GM06990 (cell line): ENCODE measurements around the gene OR5K1.

Source experiments
- DNase-seq: peaks from one replicate; pipeline ENCODE4 v3.0.0-alpha.2; 2011; ENCODE audit not compliant: insufficient read length; ENCODE audit errors: extremely low read depth
- H3K27me3 ChIP-seq: replicated peaks from 2 replicates; pipeline ENCODE4 v1.6.0; 2011; ENCODE audit warnings: low read length; ENCODE audit not compliant: control insufficient read depth, insufficient read depth
- H3K36me3 ChIP-seq: 2 replicates; pipeline ENCODE4 v1.5.1; 2011; ENCODE audit warnings: low read length; ENCODE audit not compliant: control insufficient read depth, insufficient read depth
- H3K4me3 ChIP-seq: replicated peaks from 2 replicates; pipeline ENCODE4 v1.5.1; 2011; ENCODE audit warnings: low read depth, mild to moderate bottlenecking, control low read depth, low read length
- TF ChIP-seq, protein P1 (sequence below): IDR thresholded peaks from 2 replicates; pipeline ENCODE4 v1.5.1; 2011; ENCODE audit warnings: low read length, control low read depth, mild to moderate bottlenecking, inconsistent platforms; ENCODE audit not compliant: insufficient read depth, poor library complexity, severe bottlenecking

Gene OR5K1

GRCh38 chr3:98449606-98450193 lies 13.3 kb upstream of the OR5K1 start:
- TF ChIP-seq, protein P1, sequence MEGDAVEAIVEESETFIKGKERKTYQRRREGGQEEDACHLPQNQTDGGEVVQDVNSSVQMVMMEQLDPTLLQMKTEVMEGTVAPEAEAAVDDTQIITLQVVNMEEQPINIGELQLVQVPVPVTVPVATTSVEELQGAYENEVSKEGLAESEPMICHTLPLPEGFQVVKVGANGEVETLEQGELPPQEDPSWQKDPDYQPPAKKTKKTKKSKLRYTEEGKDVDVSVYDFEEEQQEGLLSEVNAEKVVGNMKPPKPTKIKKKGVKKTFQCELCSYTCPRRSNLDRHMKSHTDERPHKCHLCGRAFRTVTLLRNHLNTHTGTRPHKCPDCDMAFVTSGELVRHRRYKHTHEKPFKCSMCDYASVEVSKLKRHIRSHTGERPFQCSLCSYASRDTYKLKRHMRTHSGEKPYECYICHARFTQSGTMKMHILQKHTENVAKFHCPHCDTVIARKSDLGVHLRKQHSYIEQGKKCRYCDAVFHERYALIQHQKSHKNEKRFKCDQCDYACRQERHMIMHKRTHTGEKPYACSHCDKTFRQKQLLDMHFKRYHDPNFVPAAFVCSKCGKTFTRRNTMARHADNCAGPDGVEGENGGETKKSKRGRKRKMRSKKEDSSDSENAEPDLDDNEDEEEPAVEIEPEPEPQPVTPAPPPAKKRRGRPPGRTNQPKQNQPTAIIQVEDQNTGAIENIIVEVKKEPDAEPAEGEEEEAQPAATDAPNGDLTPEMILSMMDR, result no peak
- H3K27me3 ChIP-seq, result no peaks in the 10 kb centered on the region
- H3K4me3 ChIP-seq, result no peak overlapping the region
- no peaks in the 10 kb centered on the region for H3K36me3 ChIP-seq
- no peak for DNase-seq

GRCh38 chr3:98450372-98450771 lies 12.6 kb upstream of the OR5K1 start:
- TF ChIP-seq, protein P1, result no peak
- Histone ChIP-seq H3K27me3 (no peaks in the 10 kb centered on the region), H3K4me3 (no peak overlapping the region), H3K36me3 (no peaks in the 10 kb centered on the region)
- no peak for DNase-seq

DNA sequence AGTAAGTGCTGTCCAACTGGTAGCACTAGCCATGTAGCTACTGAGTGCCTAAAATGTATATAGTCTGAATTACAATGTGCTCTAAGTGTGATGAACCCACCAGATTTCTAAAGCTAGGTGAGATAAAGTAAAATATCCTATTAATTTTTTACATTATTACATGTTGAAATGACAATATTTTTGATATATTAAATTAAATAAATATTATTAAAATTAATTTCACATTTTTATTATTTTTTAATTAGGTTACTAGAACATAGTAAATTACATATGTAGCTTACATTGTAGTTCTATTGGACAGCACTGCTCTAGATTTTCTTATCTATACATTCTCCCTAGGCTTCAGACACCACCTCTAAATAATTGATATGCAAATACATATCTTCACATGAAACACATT lies 9.2 kb upstream of the OR5K1 start:
- DNase-seq, result no peak
- Histone ChIP-seq H3K27me3 (no peaks in the 10 kb centered on the region), H3K36me3 (no peaks in the 10 kb centered on the region), H3K4me3 (no peak overlapping the region)
- TF ChIP-seq, protein P1, result no peak

DNA sequence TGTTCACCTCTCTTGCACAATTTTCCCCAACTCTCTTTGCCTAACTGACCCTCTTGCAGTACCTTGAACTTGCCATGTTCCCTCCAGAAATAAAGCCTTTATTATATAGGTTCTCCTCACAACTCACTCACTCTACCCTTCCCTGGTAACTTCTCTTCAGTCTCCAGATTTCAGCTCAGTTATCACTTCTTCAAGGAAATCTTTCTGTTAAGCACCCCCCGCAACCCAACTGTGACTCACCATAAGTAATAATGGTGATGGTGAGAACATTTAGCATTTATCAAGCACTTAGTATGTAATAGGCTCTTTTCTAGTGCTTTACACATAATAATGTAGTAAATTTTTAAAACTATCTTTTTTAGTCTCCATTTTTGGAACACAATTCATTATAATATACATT lies 8.1 kb upstream of the OR5K1 start:
- Histone ChIP-seq H3K36me3 (no peaks in the 10 kb centered on the region), H3K4me3 (no peak overlapping the region), H3K27me3 (no peaks in the 10 kb centered on the region)
- TF ChIP-seq, protein P1, result no peak
- DNase-seq, result no peak

DNA sequence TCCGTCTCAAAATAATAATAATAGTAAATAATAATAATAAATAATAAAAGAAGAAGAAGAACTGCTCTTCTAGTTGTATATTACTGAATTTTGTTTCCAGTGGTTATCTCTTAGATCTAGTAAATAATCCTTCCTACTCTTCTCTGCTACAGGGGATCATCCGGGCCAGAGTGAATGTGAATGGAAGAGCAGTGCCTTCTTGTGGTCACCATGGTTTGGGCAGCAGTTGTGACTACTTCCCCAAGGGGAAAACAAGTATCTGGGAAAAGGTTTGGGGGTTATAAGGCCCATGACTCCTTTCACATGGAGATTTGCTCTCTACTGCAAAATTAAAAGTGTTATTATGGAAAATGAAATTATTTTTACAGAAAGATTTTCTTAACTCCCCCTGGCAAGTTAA lies 5.5 kb upstream of the OR5K1 start:
- Histone ChIP-seq H3K4me3 (no peak overlapping the region), H3K36me3 (no peaks in the 10 kb centered on the region), H3K27me3 (no peaks in the 10 kb centered on the region)
- DNase-seq, result no peak
- TF ChIP-seq, protein P1, result no peak

DNA sequence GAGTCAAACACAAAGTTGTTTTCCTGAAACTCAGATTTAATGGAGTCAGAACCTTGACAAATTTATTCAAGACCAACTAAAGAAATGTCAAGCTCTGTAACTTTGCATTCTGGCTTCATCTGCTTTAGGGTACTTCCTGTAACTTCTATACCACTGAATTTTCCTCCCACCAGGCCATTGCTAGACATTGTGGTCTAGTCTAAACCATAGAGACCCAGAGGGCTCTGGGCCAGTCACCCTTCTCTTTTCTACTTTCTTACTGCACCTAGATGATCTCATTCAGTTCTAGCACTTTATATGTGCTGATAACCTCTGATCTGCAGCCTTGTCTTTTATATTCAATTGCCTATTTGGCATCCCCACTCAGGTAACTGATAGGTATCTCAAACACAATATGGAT lies 2.8 kb upstream of the OR5K1 start:
- Histone ChIP-seq H3K27me3 (no peaks in the 10 kb centered on the region), H3K4me3 (no peak overlapping the region), H3K36me3 (no peaks in the 10 kb centered on the region)
- DNase-seq, result no peak
- TF ChIP-seq, protein P1, result no peak
